Right lung (tissue), 5 donors: ENCODE measurements around the gene S100A1. TPM values are rescaled to one million over a fixed set of nuclear protein-coding genes. Genes with fewer than 3 reads are reported as not detected.
"Not testable (repeated sequence)": the region's sequence is repeated elsewhere in the genome, so short reads cannot be mapped to it uniquely, and the experiment has no call there.

Experiments used
- DNase-seq, 2 donors: peaks; one replicate each; pipeline ENCODE4 v3.0.0-alpha.2; 2013
- polyA plus RNA-seq, 5 donors: library from polyadenylated mRNA; unstranded; fragments of 120-200 nt; gene quantifications; one replicate each; pipeline versions ENCODE4 v1.2.1 to v1.2.3, GENCODE V29; 2013; ENCODE audit warnings: inconsistent platforms in 1 of 5, low replicate concordance in 1 of 5; ENCODE audit not compliant: insufficient read length in 5 of 5, insufficient read depth in 1 of 5

Gene S100A1
- polyA plus RNA-seq, 5 donors: 1.00 to 2.0 (median 1.6) TPM

DNA sequence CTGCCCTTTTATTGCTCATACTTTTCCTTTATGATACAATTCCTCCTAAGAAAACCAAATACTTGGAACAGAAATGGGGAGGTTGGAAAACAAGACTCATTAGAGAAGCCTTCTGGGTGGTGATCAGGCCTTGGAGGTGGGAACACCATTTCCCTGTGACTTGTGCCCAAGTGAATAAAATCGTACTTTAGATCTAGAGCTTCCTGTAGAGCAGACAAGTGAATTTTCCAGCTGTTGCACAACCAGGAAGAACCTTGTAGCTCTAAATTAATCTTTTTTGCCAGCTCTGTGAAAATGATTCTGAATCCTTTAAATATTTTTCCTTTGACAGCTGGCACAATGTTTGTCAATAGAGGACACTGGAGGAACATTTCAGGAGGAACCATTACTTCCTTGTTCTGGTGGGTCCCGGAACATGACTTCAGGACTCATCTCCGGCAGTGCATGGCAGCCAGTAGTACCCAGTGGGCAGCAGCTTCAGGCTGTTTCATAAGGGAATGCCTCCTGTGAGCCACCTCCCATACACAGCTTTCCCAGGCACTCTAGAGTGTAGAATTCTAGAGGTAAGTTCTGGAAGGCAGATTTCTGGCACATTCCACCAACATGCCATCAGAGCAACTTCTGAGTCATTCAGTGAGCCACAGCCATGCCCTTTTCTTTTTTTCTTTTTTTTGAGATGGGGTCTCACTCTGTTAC is 24.7 kb downstream of the S100A1 start:
- DNase-seq: no peak

DNA sequence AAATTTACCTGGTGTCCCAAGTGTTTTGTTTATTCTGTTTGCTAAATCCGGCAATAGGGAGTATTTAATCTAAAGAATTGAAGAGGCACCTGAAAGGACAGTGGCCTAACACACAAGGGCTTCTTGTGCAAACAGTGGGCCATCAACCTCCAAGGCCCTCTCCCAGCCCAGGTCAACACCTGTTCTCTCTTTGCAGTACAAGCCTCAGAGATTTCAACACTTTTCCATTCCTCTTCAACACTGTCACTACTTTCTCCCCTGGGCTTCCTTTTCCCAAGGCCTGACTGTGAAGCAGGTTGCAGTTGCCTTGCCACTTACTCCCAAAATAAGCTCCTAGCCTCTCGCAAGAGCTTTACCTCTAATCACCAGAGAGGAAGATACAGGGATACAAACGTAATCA is 27.1 kb downstream of the S100A1 start:
- no peak for DNase-seq

GRCh38 chr1:153658400-153659174 is 30.4 kb downstream of the S100A1 start, which contains the start of gene SNAPIN:
Gene SNAPIN, plus strand, starts transcription at chr1:153658703. Its CDS starts 41 bp downstream, at chr1:153658744.
- DNase-seq: peak; percentile 88 to 89

- no peak for DNase-seq
Observed at GRCh38 chr1:153659175-153659534, 30.9 kb downstream of the S100A1 start.

DNA sequence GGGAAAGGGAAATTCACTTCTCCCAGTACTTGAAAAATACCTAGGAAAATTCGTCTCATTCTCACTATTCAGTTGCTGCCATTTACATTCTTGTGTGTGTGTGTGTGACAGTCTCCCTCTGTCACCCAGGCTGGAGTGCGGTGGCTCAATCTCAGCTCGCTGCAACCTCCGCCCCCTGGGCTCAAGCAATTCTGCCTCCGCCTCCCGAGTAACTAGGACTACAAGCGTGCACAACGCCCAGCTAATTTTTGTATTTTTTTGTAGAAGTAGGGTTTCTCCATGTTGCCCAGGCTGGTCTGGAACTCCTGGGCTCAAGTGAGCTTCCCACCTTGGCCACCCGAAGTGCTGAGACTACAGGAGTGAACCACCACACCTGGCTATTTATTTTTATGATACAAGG is 31.4 kb downstream of the S100A1 start:
- DNase-seq: no peak

GRCh38 chr1:153661111-153661708 is 33.0 kb downstream of the S100A1 start:
- no peak for DNase-seq

DNA sequence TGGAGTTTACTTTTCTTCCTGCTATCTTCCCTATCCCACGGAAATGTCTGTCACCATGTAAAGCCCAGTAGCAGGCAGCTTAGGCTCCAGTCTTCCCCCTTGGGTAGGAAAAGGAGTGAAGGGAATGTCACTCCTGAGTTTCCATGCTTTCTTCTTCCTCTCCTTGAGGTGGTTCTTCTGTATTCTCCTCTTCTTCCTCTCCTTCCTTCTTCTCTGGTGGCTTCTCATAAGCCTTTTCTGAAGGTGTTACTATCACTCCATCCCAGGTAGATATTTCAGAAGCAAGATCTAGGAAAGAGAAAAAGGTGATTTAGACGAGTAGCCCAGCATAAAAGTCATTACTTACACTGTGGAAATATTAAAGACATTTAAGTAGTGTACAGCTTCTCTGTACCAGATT is 34.0 kb downstream of the S100A1 start:
- no peak for DNase-seq

- no peak for DNase-seq
Observed at GRCh38 chr1:153663211-153663610, 35.0 kb downstream of the S100A1 start.

DNA sequence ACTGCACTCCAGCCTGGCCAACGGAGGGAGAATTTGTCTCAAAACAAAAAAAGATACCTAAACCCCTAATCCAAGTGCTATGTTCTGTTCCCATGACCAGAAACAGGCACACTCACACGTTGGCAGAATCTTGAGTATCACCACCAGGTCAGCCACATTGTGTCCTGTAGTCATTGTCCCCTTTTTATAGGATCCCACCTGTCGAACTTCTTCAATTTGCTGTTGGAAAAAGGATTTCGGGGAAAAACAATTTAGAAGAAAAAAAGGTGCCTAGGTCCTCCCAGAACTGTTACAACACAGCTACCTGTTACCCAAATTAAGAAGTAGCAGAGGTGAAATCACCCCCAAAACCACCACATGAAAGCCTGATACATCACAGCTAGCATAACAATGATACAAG is 39.2 kb downstream of the S100A1 start:
- no peak for DNase-seq

GRCh38 chr1:153668672-153669071 is 40.4 kb downstream of the S100A1 start:
- DNase-seq: not testable (repeated sequence)

GRCh38 chr1:153669606-153670005 is 41.4 kb downstream of the S100A1 start:
- DNase-seq: no peak

DNA sequence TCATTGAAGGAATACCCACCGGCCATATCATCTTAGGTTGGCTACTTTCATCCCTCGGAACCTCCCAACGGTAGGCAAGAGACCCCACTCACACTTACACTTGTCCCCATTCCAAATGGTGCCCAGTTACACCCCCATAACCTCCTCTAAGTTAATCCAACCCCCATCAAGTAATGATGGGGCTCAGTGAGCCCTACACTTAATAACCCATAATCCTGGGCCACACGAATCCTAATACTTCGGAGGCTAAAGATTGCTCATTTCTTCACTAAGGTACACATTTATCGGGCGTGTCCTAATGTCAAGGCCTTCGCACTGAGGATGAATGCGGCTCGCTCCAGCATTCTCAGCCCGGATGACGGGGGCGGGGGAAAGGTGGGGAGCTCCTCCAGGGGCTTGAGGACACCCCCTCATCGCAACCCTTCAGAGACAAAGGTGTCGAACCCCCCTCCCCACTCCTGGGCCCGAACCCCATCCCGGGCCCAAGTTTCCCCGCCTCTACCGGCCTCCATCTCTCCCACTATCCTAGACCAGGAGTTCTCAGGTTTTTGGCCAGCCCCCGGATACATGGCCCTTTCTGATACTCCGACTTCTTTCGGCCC is 42.1 kb downstream of the S100A1 start:
- no peak for DNase-seq

GRCh38 chr1:153670859-153671627 is 42.8 kb downstream of the S100A1 start, which contains the start of gene ILF2:
Gene ILF2, minus strand, starts transcription at chr1:153670993. Its CDS starts 71 bp downstream, at chr1:153670922.
- peak; percentile 98 to 99 for DNase-seq

DNA sequence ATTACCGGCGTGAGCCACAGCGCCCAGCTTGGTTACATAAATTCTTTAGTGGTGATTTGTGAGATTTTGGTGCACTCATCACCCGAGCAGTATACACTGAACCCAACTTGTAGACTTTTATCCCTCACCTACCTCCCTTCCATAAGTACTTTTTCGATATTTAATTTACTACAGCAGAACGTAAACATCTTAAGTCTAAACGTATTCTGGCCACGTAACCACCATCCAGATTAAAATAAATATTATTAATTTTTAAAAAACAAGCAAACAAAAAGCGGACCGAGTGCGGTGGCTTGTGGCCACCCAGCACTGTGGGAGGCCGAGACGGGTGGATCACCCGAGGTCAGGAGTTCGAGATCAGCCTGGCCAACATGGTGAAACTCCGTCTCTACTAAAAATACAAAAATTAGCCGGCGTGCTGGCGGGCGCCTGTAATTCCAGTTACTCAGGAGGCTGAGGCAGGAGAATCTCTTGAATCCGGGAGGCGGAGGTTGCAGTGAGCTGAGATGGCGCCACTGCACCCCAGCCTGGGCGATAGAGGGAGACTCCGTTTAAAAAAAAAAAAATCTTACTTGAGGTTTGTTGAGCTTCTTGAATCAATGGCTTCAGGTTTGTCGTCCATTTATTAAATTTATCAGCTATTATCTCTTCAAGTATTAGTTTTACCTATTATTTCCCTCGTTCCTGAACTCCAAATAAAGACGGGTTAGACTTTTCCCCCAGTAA is 43.6 kb downstream of the S100A1 start:
- DNase-seq: not testable (repeated sequence)

GRCh38 chr1:153673511-153673910 is 45.3 kb downstream of the S100A1 start:
- no peak for DNase-seq

DNA sequence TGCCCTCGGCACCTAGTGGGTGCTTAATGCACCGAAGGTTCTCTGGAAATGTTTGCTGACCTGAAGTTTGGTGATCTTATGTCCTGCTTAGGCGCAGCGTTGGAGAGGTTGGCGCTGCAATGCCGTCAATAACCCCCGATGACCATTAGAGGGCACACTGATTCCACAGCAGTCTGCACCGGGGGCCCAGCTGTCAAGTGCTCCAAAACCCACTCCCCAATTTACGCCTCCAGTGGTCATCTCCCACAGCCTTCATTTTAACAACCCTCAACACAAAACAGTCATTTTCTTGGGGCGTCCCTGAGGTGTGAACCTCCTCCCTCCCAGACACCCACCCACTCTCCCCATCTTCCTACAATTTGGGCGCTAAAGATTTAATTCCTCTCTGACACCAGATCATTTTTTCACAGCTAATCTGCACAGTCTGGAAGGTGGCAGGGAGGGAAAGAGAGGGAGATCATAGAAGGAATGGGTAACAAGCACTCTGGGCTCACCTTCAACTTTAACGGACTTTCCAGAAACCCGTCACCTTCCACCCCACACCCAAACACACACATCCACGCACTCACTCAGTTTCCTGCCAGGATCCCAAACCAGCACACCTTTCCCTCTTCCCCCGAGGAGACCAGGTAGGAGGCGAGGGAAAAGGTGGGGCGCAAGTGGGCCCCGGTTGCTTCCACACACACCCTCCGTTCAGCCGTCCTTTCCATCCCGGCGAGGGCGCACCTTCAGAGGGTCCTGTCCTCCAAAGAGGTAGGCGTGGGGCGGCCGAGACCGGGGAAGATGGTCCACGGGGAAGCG is 49.7 kb downstream of the S100A1 start:
- no peak for DNase-seq

GRCh38 chr1:153678519-153679336 is 50.5 kb downstream of the S100A1 start, which contains the start of gene NPR1:
Gene NPR1, plus strand, starts transcription at chr1:153678688. Its CDS starts 421 bp downstream, at chr1:153679109.
- DNase-seq: peak in 1 of 2 donors; percentile 38

GRCh38 chr1:153679337-153680119 is 51.3 kb downstream of the S100A1 start:
- no peak for DNase-seq
